HG03432 (cell line): Measurements from ENCODE around the gene DENND6B.
A peak's percentile ranks its signal among the peaks of the same experiment; 100 is the strongest.

Source experiments
- ATAC-seq: cut with Tn5 transposase; IDR thresholded peaks from one replicate; pipeline ENCODE4 v1.9.1; 2021; ENCODE audit warnings: mild to moderate bottlenecking, moderate library complexity; ENCODE audit not compliant: unreplicated experiment

The DENND6B gene

DNA sequence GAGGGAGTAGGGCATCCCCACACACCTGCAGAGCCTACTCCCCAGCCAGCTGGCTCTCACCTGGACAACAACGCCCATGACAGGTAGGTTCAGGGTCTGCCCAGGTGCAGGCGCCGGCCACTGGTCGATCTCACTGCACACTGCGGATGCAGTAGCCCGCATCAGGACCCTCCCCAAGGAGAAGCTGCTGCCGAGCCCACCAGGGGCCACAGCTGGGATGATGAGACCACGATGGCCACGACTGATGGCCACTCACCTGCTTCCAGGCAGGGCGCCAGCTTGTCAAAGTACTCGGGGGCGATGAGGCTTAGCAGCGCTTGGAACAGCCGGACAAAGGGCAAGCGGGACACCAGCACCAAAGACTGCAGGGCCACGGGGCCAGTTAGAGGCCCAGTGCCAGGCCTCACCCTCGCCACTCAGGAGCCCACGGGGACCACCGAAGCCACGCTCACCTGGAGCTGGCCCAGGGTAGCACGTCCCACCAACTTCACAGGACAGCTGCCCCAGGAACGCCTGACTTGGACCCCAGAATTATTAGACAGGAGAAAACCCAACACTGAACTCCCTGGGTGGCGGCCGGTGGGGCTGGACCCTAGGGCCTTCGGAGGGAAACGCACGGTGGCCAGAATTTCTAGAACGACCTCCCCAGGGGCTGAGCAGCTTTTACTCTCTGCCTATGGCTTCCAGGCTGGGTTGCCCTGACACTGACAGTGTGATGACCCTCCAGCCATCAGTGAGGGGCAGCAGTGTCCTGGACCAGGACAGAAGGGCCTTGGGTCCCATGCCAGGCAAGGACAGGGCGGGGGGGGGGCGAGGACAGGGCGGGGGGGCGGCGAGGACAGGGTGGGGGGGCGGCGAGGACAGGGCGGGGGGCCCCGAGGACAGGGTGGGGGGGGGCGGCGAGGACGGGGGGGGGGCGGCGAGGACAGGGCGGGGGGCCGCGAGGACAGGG, 10.4 kb downstream of the DENND6B start:
- ATAC-seq: no peak

DNA sequence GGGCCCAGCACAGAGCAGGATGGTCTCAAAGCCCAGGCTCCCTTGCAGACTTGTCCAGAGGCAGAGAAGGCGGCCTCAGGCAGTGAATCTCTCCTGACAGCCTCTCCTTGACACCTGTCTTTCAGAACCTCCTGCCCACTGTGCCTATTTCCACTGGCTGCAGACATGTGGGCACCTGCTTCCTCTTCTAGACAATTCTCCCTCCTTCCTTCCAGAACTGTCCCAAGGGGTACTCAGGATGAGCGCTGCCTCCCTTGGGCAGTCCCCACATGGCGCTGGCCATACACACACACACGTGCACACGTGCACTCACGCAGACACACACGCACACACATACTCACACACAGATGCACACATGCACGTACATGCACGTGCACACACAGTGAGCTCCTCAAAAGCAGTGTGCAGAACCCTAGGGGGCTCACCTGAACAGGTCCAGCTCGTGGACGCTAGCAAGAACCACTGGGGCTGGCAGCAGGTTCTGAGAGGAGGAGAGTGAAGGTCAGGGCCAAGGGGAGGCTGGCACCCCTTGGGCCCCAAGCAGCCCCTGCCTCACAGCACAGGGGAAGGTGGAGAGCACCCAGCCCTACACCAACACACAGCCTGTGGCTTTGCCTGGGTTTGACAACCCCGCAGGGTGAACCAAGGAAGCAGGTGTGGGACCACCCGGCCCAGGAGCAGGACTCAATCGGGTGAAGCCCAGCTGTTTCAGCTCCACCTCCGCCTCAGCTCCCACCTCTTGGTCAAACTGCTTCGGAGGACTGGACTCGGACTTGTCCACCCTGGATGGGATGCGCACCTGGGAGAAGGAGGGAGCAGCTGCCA, 11.3 kb downstream of the DENND6B start:
- no peak for ATAC-seq

DNA sequence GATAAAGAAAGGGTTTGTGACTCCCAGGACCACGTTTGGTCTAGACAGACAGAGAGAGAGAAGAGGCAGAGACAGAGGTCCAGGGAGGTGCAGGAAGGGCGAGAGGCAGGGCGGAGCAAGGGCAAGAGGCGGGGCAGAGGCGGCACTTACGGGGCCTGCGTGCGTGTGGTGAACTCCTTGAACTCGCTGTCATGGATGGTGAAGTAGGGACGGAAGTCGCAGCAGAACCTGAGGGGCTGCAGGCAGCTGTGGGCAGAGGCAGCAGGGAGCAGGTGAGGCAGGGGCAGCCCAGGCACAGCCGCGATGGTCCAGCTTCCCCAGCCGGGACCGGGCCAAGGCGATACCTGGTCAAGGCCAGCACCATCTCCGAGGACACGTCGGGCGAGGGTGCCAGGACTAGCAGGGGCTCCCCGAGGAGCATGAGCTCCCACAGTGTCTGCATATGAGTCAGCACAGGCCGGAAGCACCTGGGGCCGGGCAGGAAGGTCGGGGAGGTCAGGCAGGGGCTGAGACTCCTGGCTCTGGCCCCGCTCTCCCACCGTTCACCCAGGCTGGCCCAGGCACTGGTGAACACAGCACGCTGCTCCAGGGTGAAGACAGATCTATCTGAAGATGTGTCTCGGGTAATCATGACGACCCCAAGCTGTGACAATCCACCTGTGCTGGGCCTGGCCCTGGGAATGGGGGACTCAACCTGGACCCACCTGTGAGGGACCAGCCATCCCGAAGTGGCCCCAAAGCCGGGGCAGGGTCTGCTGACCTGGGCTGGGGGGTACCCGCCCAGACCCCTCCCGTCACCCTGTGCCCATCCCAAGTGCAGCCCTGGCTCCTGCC, 12.1 kb downstream of the DENND6B start:
- ATAC-seq: peak; percentile 74

DNA sequence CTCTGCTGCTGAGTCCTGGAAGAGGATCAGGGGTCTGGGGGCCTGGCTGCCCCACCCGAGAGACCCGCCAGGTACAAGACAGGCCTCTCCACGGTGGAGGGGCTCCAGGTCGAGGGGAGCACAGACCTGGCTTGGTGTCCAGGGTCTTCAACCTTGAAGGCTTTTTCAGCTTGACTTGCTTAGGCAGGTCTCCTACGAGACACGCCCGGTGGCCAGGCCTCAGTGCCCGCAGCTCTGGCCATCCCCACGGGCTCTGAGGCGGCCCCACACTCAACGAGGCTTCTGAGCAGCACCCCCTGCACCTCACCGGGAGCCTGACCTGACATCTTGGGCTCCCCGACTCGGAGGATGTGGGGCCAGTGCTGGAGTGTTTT, 12.7 kb downstream of the DENND6B start:
- ATAC-seq: no peak

DNA sequence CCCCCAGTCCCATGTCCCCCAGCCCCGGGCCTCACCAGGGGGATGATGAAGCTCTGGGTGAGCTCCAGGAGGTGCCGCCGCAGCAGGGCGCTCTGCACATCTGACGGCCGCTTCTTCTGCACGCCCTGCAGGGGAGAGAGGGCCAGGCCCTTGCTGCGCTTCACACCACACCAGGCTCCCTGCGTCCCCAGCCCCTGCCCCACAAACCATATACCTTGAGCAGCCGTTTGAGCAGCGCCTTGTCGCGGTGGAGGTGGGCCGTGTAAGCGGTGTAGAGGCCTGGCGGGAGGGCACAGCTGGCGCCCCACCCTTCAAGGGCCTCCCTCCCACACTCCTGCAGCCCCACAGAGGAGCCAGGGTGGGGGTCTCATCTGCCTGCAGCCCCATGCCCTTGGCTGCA, 13.2 kb downstream of the DENND6B start:
- no peak for ATAC-seq

DNA sequence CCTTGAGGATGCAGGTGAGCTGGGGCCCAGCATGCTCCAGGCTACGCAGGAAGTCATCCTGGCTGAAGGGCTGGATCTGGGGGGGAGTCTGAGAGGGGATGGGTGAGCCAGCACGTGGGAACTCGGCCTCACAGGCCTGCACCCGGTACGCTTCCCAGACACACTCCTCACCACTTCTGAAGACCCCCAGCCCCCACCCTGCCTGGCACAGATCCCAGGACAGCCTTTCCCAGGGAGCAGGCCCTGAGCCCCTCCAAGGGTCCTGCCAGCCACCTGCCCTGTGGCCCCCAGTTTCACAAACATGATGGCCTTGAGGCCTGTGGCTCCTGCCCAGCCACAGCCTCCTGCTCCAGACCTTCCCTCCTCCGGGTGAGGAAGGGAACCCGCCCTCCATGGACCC, 13.8 kb downstream of the DENND6B start:
- ATAC-seq: no peak

DNA sequence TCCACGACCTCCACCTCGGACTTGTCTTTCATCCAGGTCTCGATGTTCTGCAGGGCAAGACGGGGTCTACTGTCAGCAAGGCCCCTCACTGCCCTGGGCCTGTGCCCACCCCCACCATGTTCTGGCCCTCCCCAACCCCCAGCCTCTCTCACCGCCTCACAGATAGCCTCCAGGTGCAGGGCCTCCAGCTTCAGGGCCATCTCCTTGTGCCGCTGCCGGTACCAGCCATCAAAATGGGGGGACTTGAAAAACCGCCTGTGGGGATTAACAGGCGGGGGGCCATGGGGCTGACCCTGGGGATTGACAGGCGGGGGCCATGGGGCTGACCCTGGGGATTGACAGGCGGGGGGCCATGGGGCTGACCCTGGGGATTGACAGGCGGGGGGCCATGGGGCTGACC, 14.4 kb downstream of the DENND6B start:
- no peak for ATAC-seq

DNA sequence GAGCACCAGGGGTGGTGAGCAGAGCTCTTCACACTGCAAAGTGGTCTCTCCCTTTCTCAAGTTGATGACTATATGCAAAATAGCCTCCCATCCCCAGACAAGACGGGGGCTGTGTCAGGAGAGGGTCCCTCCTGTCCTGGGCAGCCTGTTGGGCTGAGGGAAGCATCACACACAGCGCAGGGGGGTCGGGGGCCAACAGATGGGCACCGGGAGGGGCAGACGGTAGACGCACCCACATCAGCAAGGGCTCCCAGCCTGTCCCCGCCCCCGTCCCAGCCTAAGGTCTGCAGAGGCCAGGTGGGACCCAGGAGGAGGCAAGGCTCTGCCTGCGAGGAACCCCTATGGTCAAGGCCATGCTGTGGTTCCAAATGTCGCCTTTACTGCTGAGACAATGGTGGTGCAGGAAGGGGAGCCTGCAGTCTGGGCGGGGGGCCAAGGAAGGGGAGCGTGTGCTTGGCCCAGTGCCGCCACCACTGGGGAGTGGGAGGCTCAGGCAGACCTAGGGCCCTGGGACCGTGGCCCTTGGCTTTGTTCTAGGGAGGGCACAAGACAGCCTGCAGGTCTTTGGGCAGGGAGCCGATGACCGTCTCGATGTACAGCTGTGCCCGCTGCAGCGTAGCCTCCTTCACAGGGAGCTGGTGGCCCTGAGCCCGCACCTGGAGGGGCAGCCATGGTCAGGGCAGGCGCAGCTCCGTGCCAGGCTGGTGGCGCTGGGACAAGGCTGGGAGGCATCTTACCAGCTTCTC, 15.0 kb downstream of the DENND6B start:
- ATAC-seq: no peak

DNA sequence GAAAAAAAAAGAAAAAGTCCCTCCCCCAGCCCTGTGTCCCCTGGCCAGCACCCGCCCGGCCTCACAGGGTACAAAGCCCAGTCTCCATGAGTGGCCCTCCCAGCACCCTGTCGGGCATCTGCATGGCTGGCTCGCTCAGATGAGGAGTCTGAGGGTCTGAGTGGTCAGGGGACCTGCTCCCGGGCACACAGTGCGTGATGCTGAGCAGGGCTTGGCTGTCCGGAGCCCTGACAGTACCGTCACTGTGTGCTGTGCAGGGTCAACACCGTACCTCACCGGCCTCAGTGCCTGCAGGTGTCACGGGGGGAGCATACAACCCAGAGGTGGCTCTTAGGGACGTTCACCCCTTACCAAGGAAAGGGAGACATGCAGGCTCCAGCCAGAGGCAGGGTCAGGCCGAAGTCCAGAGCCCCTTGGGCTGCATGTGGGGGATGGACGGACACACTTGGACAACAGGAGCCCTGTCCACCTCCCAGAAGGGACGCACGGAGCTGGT, 15.8 kb downstream of the DENND6B start:
- ATAC-seq: no peak

DNA sequence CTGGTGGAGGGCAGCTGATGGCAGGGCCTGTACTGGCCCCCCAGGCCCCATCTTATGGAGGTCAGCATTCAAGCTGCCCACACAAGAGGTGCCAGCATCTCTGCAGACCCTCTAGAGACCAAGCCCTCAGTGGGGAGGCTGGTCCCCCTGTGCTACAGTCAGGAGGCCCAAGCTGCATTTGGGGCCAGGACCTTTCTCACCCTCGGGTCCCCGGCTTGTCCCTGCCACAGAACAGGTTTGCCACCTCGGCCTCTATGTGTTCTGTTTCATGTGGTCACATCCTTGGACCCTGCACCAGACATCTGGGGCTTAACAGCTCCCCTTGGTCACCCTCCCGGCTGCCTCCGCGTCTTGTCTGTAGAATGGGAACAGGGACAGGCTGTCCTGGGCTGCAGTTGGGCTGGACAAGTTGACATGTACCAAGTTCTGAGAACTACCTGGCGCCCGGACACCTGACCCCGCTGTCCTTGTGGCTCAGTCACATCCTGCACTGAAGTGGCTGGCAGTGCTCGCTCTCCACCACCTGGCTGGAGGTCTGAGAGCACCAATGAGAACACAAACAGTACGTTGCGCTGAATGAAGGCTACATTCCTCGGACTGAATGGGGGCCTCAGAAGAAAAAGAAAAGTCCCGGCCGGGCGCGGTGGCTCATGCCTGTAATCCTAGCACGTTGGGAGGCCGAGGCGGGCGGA, 16.6 kb downstream of the DENND6B start:
- no peak for ATAC-seq

DNA sequence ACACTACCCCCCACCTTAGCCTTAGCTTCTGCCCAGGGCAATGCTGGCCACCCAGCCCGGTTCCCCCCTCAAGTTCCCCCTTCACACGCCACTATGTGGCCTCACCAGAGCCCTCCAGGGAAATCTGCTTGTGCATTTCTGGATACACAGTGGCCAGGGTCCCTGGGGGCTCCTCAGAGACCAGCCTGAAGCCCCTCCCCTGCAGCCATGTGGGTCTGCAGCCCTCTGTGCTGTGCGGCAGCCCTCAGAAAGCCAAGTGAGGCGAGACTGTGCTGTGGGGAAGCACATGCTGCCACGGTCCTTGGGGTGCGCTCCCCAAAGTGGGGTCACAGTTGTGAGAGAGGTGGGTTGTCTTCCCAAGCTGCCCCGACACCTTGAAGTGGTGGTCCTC, 17.2 kb downstream of the DENND6B start:
- no peak for ATAC-seq

DNA sequence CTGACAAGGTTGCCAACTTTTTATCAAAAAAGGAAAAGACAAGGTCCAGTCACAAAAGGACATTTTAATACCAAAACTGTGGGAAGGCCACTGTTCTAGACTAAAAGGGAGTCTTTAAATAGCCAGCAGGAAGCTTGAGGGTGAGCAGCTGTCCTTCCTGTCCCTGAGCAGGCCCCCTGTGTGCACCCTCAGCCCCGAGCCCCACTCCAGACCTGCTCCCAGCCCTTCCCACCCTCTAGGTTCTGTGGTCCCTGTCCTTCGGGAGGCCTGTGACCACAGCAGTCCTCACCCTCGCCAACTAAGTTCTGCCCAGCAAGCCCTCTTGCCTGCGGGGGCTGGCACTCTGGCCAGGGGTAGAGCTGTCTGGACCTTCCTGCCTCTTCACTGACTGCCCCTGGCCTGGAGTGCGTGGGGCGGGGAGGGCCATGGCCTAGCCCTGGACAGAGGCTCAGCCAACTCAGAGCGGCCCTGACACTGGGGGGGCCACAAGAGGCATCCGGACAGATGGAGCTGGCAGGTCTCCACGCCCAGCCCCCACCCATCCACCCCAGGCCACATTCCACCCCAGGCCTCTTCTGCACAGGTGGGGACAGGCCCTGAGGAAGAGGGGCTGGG, 17.7 kb downstream of the DENND6B start:
- no peak for ATAC-seq

DNA sequence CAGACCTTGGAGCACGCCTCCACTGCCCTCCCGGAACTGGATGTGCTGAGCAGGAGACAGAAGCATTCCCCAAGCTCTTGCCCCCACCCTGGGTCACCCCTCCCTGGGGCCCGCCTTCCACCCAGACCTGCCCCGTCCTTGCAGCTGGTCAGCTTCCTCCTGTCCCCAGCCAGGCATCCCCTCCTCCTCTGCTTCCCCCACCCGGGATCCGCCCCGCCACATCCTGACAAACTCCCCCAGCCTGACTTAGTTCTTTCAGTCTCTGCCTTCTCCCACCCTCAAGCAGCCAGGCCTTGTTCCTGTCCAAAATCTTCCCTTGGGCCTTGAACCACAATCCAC, 18.2 kb downstream of the DENND6B start:
- no peak for ATAC-seq

DNA sequence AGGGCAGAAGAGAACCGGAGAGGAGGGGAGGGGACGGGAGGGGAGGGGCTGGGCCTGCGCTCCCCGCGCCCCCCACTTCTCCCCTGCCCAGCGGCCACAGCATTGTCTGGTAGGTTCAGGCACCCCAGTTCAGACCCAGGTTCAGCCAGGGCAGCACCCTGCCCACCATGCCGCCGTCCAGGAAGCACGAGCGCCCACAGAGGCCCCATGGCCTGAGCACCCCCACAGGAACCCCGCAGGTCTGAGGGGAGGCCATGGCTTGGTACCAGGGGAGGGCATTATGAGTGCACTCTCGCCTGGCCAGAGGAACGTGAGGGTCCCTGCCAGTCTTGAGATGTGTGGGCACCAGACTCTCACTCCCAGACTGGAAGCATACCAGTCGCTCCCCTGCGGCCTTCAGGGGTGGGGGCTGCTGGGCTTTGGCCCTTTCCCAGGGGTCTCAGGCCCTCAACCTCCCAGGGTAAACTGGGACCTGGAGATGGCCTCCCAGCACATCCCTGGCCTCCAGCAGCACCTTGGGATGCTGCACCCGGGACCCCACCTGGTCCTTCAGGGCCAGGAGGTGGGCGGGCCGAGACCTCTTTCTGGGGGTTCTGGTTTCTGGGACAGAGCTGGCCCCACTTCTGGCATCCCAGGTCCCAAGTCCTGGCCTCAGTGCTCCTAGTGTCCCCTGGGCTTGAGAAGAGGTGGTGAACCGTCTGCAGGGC, 18.8 kb downstream of the DENND6B start:
- no peak for ATAC-seq

DNA sequence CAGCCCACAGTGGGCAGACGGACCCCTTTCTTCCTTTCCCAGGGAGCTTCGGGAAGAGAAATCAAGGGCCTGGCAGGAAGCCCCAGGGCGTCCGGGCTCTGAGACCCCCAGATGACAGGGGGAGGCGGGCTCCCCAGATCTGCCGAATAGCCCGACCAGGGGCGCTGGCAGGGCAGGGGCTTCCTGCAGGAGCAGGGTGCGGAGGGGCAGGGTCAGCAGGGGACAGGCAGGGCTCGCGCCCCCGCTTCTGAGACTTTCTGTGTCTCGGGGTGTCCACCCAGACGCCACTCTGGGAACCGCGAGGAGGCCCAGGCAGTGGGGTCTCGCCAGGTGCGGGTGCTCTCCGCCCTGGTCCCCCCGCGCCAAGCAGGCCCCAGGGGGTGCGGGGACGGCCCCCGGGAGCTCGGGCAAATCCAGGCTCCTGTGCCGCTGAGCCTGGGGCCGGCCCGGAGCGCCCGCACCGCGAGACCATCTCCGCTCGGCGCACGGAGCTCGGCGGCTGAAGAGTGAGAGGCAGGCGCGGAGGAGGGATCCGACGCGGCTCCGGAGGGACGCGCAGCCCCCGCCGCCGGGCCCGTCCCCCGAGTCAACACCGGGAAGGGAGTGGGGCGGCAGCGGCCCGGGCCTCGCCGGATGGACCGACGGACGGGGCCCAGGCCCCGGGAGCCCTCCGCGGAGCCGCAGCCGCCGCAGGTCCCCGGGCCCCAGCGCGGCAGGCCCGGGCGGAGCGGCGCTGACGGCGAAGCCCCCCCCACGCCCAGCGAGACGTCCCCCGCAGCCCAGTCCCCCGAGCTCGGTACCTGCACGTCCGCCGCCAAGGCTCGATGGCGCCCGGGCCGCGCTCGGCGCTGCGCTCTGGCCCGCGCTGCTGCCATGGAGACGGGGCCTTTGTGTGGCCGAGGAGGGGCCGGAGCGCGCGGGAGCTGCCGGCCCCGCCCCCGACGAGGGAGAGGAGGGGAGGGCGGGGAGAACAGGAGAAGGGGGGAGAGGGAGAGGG, 19.8 kb downstream of the DENND6B start, which contains the start of gene PLXNB2:
PLXNB2 (minus strand) TSS at position 894 of the 997 bp plus-strand sequence. CDS start 17,062 bp downstream, outside the sequence.
- peak; percentile 46 for ATAC-seq

DNA sequence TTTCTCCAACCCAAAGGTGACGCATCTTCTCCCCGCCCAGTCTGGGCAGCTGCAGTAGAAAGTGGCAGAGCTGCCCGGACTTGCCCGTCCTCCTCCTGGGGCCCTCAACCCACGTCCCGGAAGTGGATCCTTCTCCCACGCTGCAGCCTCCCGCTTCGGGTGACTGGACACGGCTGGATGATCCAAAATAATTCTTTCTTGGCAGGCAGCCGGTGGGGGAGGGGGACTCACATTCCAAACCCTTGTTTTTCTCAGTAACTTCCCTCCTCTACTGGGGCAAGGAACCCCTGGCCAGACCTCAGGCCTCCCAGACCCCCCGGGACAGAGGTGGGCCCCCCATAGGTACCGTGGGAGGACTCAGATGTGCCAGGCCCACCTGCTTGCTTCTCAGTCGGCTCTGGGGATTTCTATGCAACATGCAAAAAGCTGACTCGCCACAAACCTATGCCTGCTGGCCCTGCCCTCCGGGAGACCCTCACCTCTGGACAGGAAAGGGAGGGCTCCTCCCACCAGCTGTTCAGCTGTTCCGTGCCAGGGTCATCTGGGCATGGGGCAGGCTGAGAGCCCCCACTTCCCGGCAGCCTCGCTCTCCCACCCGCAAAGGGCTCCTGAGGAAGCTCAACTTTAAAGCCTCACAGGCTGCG, 20.8 kb downstream of the DENND6B start:
- ATAC-seq: peak; percentile 31

DNA sequence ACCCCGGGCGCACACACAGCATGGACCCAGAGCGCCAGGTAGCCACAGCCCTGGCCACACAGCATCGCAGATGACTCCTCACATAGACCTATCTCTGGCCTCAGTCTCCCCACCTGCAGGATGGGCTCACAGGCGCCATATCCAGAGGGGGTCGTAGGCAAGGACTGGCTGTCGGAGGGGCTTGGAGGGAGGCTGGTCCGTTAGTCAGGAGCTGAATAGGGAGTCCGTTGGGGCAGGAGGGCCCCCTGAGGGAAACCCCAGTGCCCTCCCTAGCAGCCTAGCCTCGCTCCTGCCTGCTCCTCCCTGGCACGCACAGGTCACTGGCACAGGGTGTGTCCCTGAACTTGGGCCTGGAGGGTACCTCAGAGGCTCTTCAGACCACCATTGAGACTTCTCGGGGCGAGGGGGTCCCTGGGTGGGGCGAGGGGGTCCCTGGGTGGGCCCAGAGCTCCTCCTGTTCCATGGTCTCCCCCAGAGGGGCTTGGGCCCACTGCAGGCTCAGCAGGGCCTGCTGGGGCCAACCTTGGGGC, 21.4 kb downstream of the DENND6B start:
- peak; percentile 15 for ATAC-seq
